ENCODE results near the gene LINC00237.

LINC00237 gene

GRCh38 chr20:21106171-21107017, at the start of gene LINC00237:
Gene LINC00237 (minus strand): TSS chr20:21106358.
- H3K27ac ChIP-seq = no peak within 1 kb of the TSS
- TF ChIP-seq ZFX (IDR thresholded peaks at IDR 0.05) = no peak
- TF ChIP-seq, protein P1, sequence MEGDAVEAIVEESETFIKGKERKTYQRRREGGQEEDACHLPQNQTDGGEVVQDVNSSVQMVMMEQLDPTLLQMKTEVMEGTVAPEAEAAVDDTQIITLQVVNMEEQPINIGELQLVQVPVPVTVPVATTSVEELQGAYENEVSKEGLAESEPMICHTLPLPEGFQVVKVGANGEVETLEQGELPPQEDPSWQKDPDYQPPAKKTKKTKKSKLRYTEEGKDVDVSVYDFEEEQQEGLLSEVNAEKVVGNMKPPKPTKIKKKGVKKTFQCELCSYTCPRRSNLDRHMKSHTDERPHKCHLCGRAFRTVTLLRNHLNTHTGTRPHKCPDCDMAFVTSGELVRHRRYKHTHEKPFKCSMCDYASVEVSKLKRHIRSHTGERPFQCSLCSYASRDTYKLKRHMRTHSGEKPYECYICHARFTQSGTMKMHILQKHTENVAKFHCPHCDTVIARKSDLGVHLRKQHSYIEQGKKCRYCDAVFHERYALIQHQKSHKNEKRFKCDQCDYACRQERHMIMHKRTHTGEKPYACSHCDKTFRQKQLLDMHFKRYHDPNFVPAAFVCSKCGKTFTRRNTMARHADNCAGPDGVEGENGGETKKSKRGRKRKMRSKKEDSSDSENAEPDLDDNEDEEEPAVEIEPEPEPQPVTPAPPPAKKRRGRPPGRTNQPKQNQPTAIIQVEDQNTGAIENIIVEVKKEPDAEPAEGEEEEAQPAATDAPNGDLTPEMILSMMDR (conservative IDR thresholded peaks at IDR 0.05) = no peak

- H3K27ac ChIP-seq = no peak overlapping the region
- TF ChIP-seq ZFX (IDR thresholded peaks at IDR 0.05) = no peak
- TF ChIP-seq, protein P1 (conservative IDR thresholded peaks at IDR 0.05) = no peak
These were observed 49.1 kb upstream of the LINC00237 start for GRCh38 chr20:21155268-21155667.

DNA sequence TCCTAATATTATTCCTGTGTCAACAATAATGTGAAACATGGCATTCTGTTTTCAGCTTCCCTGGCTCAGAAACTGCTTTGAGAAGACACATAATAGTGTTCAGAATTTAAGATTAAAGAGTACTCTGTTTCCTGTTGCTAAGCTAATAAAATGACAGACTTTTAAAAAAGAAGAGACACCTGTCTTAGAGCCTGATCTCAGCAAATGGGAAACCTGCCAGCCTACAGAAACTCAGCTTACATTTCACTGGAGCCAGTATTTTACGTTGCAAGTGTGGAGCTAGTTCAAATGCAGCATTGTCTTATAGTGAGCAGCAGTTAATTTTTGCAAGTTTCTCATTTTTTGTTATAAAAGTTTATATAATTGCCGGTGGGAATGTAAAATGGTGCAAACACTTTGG, 48.5 kb upstream of the LINC00237 start:
- H3K27ac ChIP-seq = no peak overlapping the region
- no peak for TF ChIP-seq ZFX (IDR thresholded peaks at IDR 0.05)
- TF ChIP-seq, protein P1 (conservative IDR thresholded peaks at IDR 0.05) = no peak

DNA sequence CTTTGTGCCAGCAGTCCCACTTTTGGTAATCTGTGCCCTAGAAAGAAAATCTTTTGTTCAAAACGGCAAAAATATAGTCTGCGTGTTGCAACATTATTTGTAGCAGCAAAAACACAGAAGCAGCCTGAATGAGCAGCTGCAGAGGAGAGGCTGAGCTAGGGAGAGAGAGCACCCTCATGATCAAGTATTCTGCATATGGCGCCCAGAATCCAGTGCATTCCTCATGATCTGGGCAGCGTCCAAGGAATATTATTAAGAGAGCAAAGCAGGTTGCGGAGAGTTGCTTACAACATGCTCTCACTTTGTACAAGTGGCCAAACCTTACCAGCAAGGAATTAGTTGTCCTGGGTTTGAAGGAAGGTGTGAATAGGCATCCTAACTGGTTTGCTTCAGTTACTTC, 45.6 kb upstream of the LINC00237 start:
- TF ChIP-seq ZFX (IDR thresholded peaks at IDR 0.05) = no peak
- TF ChIP-seq, protein P1 (conservative IDR thresholded peaks at IDR 0.05) = no peak
- H3K27ac ChIP-seq = no peak overlapping the region

DNA sequence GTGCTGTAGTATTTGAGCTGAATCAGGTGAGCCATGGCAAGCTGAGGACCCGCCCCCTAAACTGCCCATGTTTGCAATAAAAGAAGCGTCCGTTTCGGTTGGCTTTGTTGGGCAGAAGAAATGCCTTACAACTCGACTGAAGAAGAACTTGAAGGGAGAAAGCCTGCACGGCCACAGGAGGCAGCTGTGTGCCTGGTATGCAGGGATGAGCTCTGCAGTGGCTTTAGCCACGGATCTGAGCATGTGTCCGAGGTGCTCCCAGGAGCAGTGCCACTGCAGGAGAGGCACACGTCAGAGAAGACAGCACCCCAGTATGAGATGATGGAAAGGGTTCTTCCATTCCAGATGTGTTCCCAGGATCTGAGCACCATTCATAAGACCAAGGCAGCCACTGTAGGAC, 43.2 kb upstream of the LINC00237 start:
- no peak overlapping the region for H3K27ac ChIP-seq
- TF ChIP-seq, protein P1 (conservative IDR thresholded peaks at IDR 0.05) = no peak
- TF ChIP-seq ZFX (IDR thresholded peaks at IDR 0.05) = no peak

GRCh38 chr20:21147593-21147992, 41.4 kb upstream of the LINC00237 start:
- no peak overlapping the region for H3K27ac ChIP-seq
- TF ChIP-seq, protein P1 (conservative IDR thresholded peaks at IDR 0.05) = no peak
- TF ChIP-seq ZFX (IDR thresholded peaks at IDR 0.05) = no peak

GRCh38 chr20:21146215-21146614, 40.1 kb upstream of the LINC00237 start:
- H3K27ac ChIP-seq = no peak overlapping the region
- TF ChIP-seq ZFX (IDR thresholded peaks at IDR 0.05) = no peak
- TF ChIP-seq, protein P1 (conservative IDR thresholded peaks at IDR 0.05) = no peak

Data from C4-2B (cell line).